Activated gamma-delta T cell treated with anti-CD3 and anti-CD28 coated beads, Interleukin-2, amount 50 U/mL, for 16 hours (primary cell): ENCODE measurements around the gene EPB41L4A.
"Not testable (repeated sequence)": the region's sequence is repeated elsewhere in the genome, so short reads cannot be mapped to it uniquely, and the experiment has no call there.

ENCODE experiments used
- DNase-seq: peaks from one replicate; pipeline ENCODE4 v3.0.0-alpha.2; 2020; ENCODE audit warnings: low read depth

EPB41L4A gene

GRCh38 chr5:112397690-112398089 lies 21.4 kb downstream of the EPB41L4A start:
- no peak for DNase-seq

- DNase-seq: no peak
Measured at GRCh38 chr5:112396430-112396829, 22.6 kb downstream of the EPB41L4A start.

GRCh38 chr5:112395299-112395698 lies 23.8 kb downstream of the EPB41L4A start:
- DNase-seq: not testable (repeated sequence)

GRCh38 chr5:112390327-112390726 lies 28.8 kb downstream of the EPB41L4A start:
- DNase-seq: no peak

- DNase-seq: no peak
Measured at GRCh38 chr5:112388739-112389138, 30.3 kb downstream of the EPB41L4A start.

GRCh38 chr5:112388074-112388473 lies 31.0 kb downstream of the EPB41L4A start:
- no peak for DNase-seq

- DNase-seq: no peak
Measured at GRCh38 chr5:112386766-112387165, 32.3 kb downstream of the EPB41L4A start.

GRCh38 chr5:112385969-112386368 lies 33.1 kb downstream of the EPB41L4A start:
- DNase-seq: no peak

- no peak for DNase-seq
Measured at GRCh38 chr5:112385566-112385965, 33.5 kb downstream of the EPB41L4A start.

- DNase-seq: no peak
Measured at GRCh38 chr5:112384523-112384922, 34.6 kb downstream of the EPB41L4A start.

GRCh38 chr5:112382886-112383285 lies 36.2 kb downstream of the EPB41L4A start:
- DNase-seq: no peak

- DNase-seq: no peak
Measured at GRCh38 chr5:112381521-112381920, 37.6 kb downstream of the EPB41L4A start.

- no peak for DNase-seq
Measured at GRCh38 chr5:112379542-112380325, 39.3 kb downstream of the EPB41L4A start.

GRCh38 chr5:112374818-112375217 lies 44.3 kb downstream of the EPB41L4A start:
- DNase-seq: no peak

GRCh38 chr5:112374356-112374755 lies 44.7 kb downstream of the EPB41L4A start:
- no peak for DNase-seq

GRCh38 chr5:112373885-112374284 lies 45.2 kb downstream of the EPB41L4A start:
- DNase-seq: no peak

- DNase-seq: no peak
Measured at GRCh38 chr5:112372543-112372942, 46.5 kb downstream of the EPB41L4A start.

GRCh38 chr5:112371067-112371466 lies 48.0 kb downstream of the EPB41L4A start:
- DNase-seq: no peak

- DNase-seq: no peak
Measured at GRCh38 chr5:112367400-112367799, 51.7 kb downstream of the EPB41L4A start.

- DNase-seq: no peak
Measured at GRCh38 chr5:112366987-112367386, 52.1 kb downstream of the EPB41L4A start.

GRCh38 chr5:112360740-112361139 lies 58.3 kb downstream of the EPB41L4A start:
- DNase-seq: not testable (repeated sequence)

- no peak for DNase-seq
Measured at GRCh38 chr5:112356178-112356956, 62.7 kb downstream of the EPB41L4A start.

GRCh38 chr5:112355058-112355685 lies 63.9 kb downstream of the EPB41L4A start:
- DNase-seq: no peak
